Vagina (tissue), 2 donors: ENCODE results near the gene ITGB7. TPM values are rescaled to one million over a fixed set of nuclear protein-coding genes. Genes with fewer than 3 reads are reported as not detected.

Experiments used
- DNase-seq, 2 donors: peaks; one replicate each; pipeline ENCODE4 v3.0.0-alpha.2; 2017; ENCODE audit errors: extremely low spot score in 2 of 2
- H3K27ac ChIP-seq: fragments of 200-600 bp; sonication (generic); one replicate; pipeline ENCODE4 v1.5.1; 2019
- H3K27me3 ChIP-seq: fragments of 200-600 bp; sonication (generic); one replicate; pipeline ENCODE4 v1.5.1; 2019
- H3K36me3 ChIP-seq, 2 donors: fragments of 200-600 bp; sonication (generic); one replicate each; pipeline ENCODE4 v1.5.1; 2017 to 2019
- H3K4me1 ChIP-seq: fragments of 200-600 bp; sonication (generic); one replicate; pipeline ENCODE4 v1.5.1; 2019
- H3K4me3 ChIP-seq, 2 donors: fragments of 200-600 bp; sonication (generic); 1 replicate in 1 of 2; 2 replicates in 1 of 2; pipeline ENCODE4 v1.5.1; 2016 to 2019
- H3K9me3 ChIP-seq: fragments of 200-600 bp; sonication (generic); one replicate; pipeline ENCODE4 v1.5.1; 2019
- POLR2A ChIP-seq, 2 donors: fragments of 450-650 bp; IDR thresholded peaks; one replicate each; pipeline ENCODE4 v1.6.1; 2017; ENCODE audit warnings: antibody characterized with exemption in 2 of 2, mild to moderate bottlenecking in 2 of 2, moderate library complexity in 2 of 2
- POLR2AphosphoS5 ChIP-seq, 2 donors: sonication (generic); formaldehyde crosslinking; IDR thresholded peaks; one replicate each; pipeline ENCODE4 v1.9.0; 2017; ENCODE audit warnings: antibody characterized with exemption in 2 of 2, mild to moderate bottlenecking in 2 of 2, low read depth in 1 of 2; ENCODE audit not compliant: insufficient read depth in 1 of 2
- intact Hi-C: fragments of 100-400 bp; cut with DNase I; formaldehyde crosslinking; loops from one replicate; pipeline ENCODE4 v1.15.1; 2023
- total RNA-seq: library from RNA; depleted of rRNA; stranded (reverse); fragments of >200 nt; gene quantifications from one replicate; pipeline ENCODE4 v1.2.3, GENCODE V29; 2016
- TF ChIP-seq, protein P1 (sequence below), 3 experiments: fragments of 450-650 bp in 2 of 3; fragments of 200-600 bp in 1 of 3; sonication (generic) in 1 of 3; IDR thresholded peaks; one replicate each; pipeline ENCODE4 v1.5.1; 2017 to 2019; ENCODE audit warnings: antibody characterized with exemption in 3 of 3, mild to moderate bottlenecking in 2 of 3, moderate library complexity in 2 of 3

The ITGB7 gene
- total RNA-seq, 1 donor from 2014 or later, result 3.7 TPM

- no peak overlapping the region for H3K4me3 ChIP-seq
- no peaks in the 10 kb centered on the region for H3K36me3 ChIP-seq
- TF ChIP-seq, protein P1, sequence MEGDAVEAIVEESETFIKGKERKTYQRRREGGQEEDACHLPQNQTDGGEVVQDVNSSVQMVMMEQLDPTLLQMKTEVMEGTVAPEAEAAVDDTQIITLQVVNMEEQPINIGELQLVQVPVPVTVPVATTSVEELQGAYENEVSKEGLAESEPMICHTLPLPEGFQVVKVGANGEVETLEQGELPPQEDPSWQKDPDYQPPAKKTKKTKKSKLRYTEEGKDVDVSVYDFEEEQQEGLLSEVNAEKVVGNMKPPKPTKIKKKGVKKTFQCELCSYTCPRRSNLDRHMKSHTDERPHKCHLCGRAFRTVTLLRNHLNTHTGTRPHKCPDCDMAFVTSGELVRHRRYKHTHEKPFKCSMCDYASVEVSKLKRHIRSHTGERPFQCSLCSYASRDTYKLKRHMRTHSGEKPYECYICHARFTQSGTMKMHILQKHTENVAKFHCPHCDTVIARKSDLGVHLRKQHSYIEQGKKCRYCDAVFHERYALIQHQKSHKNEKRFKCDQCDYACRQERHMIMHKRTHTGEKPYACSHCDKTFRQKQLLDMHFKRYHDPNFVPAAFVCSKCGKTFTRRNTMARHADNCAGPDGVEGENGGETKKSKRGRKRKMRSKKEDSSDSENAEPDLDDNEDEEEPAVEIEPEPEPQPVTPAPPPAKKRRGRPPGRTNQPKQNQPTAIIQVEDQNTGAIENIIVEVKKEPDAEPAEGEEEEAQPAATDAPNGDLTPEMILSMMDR (IDR thresholded peaks at IDR 0.05), result no peak
- no peak for TF ChIP-seq POLR2AphosphoS5 (IDR thresholded peaks at IDR 0.05; ENCODE audit: insufficient read depth in 1 of 2, low read depth in 1 of 2)
- TF ChIP-seq POLR2A (IDR thresholded peaks at IDR 0.05), result no peak
- intact Hi-C loops, result loop anchor here (2.0 kb wide), 1 partner anchor 47 kb away; no protein-coding TSS in a partner anchor
- H3K9me3 ChIP-seq, result no peaks in the 10 kb centered on the region
- no peak for DNase-seq
- peaks cover 22% of the 10 kb centered on the region for H3K4me1 ChIP-seq
- no peaks in the 10 kb centered on the region for H3K27me3 ChIP-seq
- no peak overlapping the region for H3K27ac ChIP-seq
Observed at GRCh38 chr12:53201639-53202038, 5.4 kb downstream of the ITGB7 start.

GRCh38 chr12:53201177-53201541 lies 5.9 kb downstream of the ITGB7 start:
- H3K27me3 ChIP-seq, result no peaks in the 10 kb centered on the region
- TF ChIP-seq POLR2AphosphoS5 (IDR thresholded peaks at IDR 0.05; ENCODE audit: insufficient read depth in 1 of 2, low read depth in 1 of 2), result no peak
- TF ChIP-seq POLR2A (IDR thresholded peaks at IDR 0.05), result no peak
- TF ChIP-seq, protein P1 (IDR thresholded peaks at IDR 0.05), result no peak
- no peak overlapping the region for H3K4me3 ChIP-seq
- H3K9me3 ChIP-seq, result no peaks in the 10 kb centered on the region
- peaks cover 17% of the 10 kb centered on the region for H3K4me1 ChIP-seq
- H3K27ac ChIP-seq, result no peak overlapping the region
- intact Hi-C loops, result loop anchor here (2.0 kb wide), 1 partner anchor 48 kb away; no protein-coding TSS in a partner anchor
- DNase-seq, result no peak
- H3K36me3 ChIP-seq, result no peaks in the 10 kb centered on the region

- no peak overlapping the region for H3K27ac ChIP-seq
- peaks cover 13% of the 10 kb centered on the region for H3K4me1 ChIP-seq
- TF ChIP-seq POLR2AphosphoS5 (IDR thresholded peaks at IDR 0.05; ENCODE audit: insufficient read depth in 1 of 2, low read depth in 1 of 2) (no peak), POLR2A (IDR thresholded peaks at IDR 0.05) (no peak)
- TF ChIP-seq, protein P1 (IDR thresholded peaks at IDR 0.05), result no peak
- H3K27me3 ChIP-seq, result no peaks in the 10 kb centered on the region
- H3K36me3 ChIP-seq, result no peaks in the 10 kb centered on the region
- intact Hi-C loops, result loop anchor here (2.0 kb wide), 1 partner anchor 48 kb away; no protein-coding TSS in a partner anchor
- no peaks in the 10 kb centered on the region for H3K9me3 ChIP-seq
- DNase-seq, result no peak
- H3K4me3 ChIP-seq, result no peak overlapping the region
Observed at GRCh38 chr12:53200458-53201176, 6.4 kb downstream of the ITGB7 start.

- no peak for DNase-seq
- intact Hi-C loops, result loop anchor here (2.0 kb wide), 1 partner anchor 49 kb away; no protein-coding TSS in a partner anchor
Observed at GRCh38 chr12:53200107-53200457, 7.0 kb downstream of the ITGB7 start.

More at GRCh38 chr12:53200107-53200457, 7.0 kb downstream of the ITGB7 start:
- Histone ChIP-seq H3K4me1 (peaks cover 13% of the 10 kb centered on the region), H3K4me3 (no peak overlapping the region), H3K36me3 (no peaks in the 10 kb centered on the region), H3K27me3 (no peaks in the 10 kb centered on the region), H3K9me3 (no peaks in the 10 kb centered on the region), H3K27ac (no peak overlapping the region)
- no peak for TF ChIP-seq POLR2A (IDR thresholded peaks at IDR 0.05)
- TF ChIP-seq POLR2AphosphoS5 (IDR thresholded peaks at IDR 0.05; ENCODE audit: insufficient read depth in 1 of 2, low read depth in 1 of 2), result no peak
- TF ChIP-seq, protein P1 (IDR thresholded peaks at IDR 0.05), result no peak
